GM12875 (cell line): ENCODE measurements around the gene SLC38A10.
A peak's percentile ranks its signal among the peaks of the same experiment; 100 is the strongest.

Experiments used
- H3K4me3 ChIP-seq: one replicate; pipeline ENCODE4 v1.5.1; 2011; ENCODE audit warnings: low read depth, low read length, control low read depth
- TF ChIP-seq, protein P1 (sequence below): IDR thresholded peaks from 2 replicates; pipeline ENCODE4 v1.5.1; 2011; ENCODE audit warnings: low read depth, mild to moderate bottlenecking, control low read depth, inconsistent platforms, low read length, moderate library complexity, borderline replicate concordance; ENCODE audit not compliant: insufficient read depth

SLC38A10 gene

GRCh38 chr17:81301195-81302144 is 6.4 kb upstream of the SLC38A10 start:
- TF ChIP-seq, protein P1, sequence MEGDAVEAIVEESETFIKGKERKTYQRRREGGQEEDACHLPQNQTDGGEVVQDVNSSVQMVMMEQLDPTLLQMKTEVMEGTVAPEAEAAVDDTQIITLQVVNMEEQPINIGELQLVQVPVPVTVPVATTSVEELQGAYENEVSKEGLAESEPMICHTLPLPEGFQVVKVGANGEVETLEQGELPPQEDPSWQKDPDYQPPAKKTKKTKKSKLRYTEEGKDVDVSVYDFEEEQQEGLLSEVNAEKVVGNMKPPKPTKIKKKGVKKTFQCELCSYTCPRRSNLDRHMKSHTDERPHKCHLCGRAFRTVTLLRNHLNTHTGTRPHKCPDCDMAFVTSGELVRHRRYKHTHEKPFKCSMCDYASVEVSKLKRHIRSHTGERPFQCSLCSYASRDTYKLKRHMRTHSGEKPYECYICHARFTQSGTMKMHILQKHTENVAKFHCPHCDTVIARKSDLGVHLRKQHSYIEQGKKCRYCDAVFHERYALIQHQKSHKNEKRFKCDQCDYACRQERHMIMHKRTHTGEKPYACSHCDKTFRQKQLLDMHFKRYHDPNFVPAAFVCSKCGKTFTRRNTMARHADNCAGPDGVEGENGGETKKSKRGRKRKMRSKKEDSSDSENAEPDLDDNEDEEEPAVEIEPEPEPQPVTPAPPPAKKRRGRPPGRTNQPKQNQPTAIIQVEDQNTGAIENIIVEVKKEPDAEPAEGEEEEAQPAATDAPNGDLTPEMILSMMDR, result no peak
- no peak overlapping the region for H3K4me3 ChIP-seq

DNA sequence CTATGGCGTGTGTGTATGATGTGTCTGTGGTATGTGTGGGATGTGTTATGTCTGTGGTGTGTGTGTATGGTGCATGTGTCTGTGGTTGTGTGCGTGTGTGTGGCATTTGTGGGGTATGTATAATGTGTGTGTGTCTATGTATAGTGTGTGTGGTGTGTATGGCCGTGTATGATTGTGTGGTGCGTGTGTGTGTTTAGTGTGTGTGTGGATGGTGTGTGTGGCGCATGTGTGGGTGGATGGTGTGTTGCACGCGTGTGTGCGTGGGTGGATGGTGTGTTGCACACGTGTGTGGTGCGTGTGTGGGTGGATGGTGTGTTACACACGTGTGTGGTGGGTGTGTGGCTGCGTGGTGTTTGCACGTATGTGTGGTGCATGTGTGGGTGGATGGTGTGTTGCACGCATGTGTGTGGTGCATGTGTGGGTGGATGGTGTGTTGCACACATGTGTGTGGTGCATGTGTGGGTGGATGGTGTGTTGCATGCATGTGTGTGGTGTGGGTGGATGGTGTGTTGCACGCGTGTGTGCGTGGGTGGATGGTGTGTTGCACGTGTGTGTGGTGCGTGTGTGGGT is 5.6 kb upstream of the SLC38A10 start:
- no peak overlapping the region for H3K4me3 ChIP-seq
- TF ChIP-seq, protein P1, result no peak

DNA sequence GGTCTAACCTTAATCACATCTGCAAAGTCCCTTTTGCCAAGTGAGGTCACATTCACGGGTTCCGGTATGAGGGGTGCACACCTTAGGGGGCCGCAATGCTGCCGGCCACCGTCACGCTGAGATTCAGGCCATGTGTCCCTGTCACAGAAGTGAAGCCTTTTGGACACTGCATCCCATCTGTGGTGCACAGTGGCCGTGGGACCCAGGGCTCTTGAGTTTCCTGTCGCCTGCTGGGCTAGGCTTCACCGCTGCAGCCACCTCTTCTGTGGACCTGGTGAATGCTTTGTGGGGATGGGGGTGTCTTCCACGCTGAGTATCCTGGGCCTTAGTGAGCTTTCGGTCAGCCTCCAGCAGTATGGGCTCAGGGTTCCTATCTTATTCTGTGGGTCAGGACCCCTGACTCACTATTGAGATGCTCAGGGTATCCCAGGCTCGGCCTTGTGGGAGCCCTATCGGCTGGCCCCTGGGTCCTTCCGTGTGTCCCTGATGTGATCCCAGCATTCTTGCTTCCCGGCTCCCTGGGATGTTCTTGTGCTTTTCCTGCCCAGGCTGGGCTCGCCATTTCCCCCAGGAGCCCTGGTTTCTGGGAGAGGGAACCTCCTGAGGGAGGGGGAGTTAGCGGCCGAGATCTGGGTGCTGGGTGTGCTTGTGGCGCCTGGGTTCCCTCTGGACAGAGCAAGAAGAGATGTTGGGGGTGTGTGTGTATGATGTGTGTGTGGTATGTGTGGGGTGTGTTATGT is 4.9 kb upstream of the SLC38A10 start:
- TF ChIP-seq, protein P1, result no peak

GRCh38 chr17:81298991-81299738 is 4.1 kb upstream of the SLC38A10 start:
- H3K4me3 ChIP-seq, result no peak overlapping the region
- TF ChIP-seq, protein P1, result no peak

More for the DNA sequence above, 4.9 kb upstream of the SLC38A10 start:
- H3K4me3 ChIP-seq, result no peak overlapping the region

DNA sequence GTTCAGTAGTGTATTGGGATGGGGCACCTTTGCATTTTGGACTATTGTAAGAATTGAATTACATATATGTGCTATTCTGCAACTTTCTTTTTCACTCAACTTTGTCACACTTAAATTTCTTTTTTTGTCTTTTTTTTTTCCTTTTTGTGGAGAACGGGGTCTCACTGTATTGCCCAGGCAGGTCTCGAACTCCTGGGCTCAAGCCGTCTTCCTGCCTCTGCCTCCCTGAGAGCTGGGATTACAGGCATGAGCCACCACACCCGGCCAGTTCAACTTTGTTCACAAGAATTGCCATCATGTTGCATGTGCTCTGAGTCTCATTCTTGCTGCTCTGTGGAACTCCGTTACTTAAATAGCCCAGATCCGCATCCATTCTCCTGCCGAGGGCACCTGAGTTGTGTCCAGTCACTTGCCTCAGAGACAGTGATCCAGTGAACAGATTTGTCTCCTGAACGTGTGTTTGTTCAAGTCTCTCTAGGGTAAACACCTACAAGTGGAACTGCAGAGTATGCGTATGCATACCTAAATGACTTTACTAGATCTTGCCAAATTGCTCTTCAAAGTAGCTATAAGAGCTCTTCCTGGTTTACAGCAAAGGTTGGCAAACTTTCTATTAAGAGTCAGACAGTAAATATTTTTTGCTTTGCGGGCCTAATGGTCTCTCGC is 3.4 kb upstream of the SLC38A10 start:
- no peak overlapping the region for H3K4me3 ChIP-seq
- TF ChIP-seq, protein P1, result no peak

DNA sequence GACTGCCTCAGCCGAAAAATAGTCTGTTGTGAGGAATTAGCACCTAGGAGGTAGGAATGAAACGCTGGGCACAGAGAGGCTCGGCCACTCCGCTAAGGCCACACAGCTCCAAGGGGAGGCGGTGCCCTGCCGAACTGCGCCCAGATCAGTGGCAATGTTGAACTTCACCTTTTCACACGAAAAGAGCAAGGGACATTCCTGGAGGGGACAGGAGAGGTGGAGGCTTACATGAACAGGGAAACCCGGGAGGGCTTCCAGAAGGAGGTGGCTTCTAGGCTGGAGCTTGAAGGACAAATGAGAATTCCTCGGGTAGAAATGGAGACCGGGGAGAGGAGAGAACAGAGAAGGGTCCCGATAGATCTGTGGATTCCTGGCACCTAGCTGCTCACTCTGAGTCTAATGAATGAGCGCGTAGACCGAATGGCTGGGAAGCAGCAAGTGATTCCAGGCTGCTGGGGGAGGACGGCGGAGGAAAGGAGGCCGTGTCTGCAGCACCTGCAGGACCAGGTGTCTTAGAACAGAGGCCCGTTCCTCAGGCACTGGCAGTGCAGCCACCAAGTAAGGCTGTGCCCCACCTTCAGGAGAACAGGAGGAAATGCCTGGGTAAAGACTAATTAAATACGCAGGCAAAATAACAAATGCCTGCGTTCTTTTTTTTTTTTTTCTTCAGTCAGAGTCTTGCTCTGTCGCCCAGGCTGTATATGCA is 722 bp upstream of the SLC38A10 start:
- H3K4me3 ChIP-seq, result peak overlapping the region; percentile 81
- TF ChIP-seq, protein P1, result peak; percentile 33; the same call in 1 of the 2 replicates
